SK-N-SH treated with all-trans-retinoic acid at 6 μM for 48 hours (cell line): Measurements from ENCODE around the gene NGEF.

Source experiments
- ATAC-seq: fragments of 200-7000 bp; cut with Tn5 transposase; 3 replicates; pipeline ENCODE4 v1.9.1; 2020; ENCODE audit warnings: mild to moderate bottlenecking, moderate library complexity
- ARNTL ChIP-seq: fragments of 450-650 bp; formaldehyde crosslinking; IDR thresholded peaks from 2 replicates; pipeline ENCODE4 v1.5.0; 2020; ENCODE audit warnings: low read depth, mild to moderate bottlenecking, moderate library complexity, borderline replicate concordance
- CSDC2 ChIP-seq: fragments of 250-450 bp; sonication (Bioruptor Pico); IDR thresholded peaks from 2 replicates; pipeline ENCODE4 v1.5.0; 2020; ENCODE audit warnings: mild to moderate bottlenecking, moderate library complexity
- CSRNP3 ChIP-seq: fragments of 250-450 bp; sonication (Bioruptor Pico); IDR thresholded peaks from 2 replicates; pipeline ENCODE4 v1.5.1; 2021; ENCODE audit warnings: mild to moderate bottlenecking, moderate library complexity
- ESRRG ChIP-seq: fragments of 250-450 bp; sonication (Bioruptor Pico); IDR thresholded peaks from 2 replicates; pipeline ENCODE4 v1.6.1; 2021; ENCODE audit warnings: mild to moderate bottlenecking
- GLIS3 ChIP-seq: fragments of 250-450 bp; sonication (Bioruptor Pico); IDR thresholded peaks from 2 replicates; pipeline ENCODE4 v1.5.0; 2020; ENCODE audit warnings: mild to moderate bottlenecking, moderate library complexity
- ISL1 ChIP-seq: fragments of 250-450 bp; sonication (Bioruptor Pico); IDR thresholded peaks from 2 replicates; pipeline ENCODE4 v2.1.2; 2022; ENCODE audit warnings: mild to moderate bottlenecking, moderate library complexity
- OSR1 ChIP-seq: fragments of 250-450 bp; sonication (Bioruptor Pico); IDR thresholded peaks from 2 replicates; pipeline ENCODE4 v1.8.0; 2022; ENCODE audit warnings: moderate library complexity, mild to moderate bottlenecking, inconsistent platforms
- PATZ1 ChIP-seq: fragments of 250-450 bp; sonication (Bioruptor Pico); IDR thresholded peaks from 2 replicates; pipeline ENCODE4 v1.8.0; 2020; ENCODE audit warnings: mild to moderate bottlenecking, moderate library complexity, borderline replicate concordance
- PPARA ChIP-seq: fragments of 250-450 bp; sonication (Bioruptor Pico); IDR thresholded peaks from 2 replicates; pipeline ENCODE4 v1.5.0; 2020; ENCODE audit warnings: mild to moderate bottlenecking, borderline replicate concordance
- RARB ChIP-seq: fragments of 250-450 bp; sonication (Bioruptor Pico); IDR thresholded peaks from 2 replicates; pipeline ENCODE4 v1.8.0; 2021; ENCODE audit warnings: mild to moderate bottlenecking, moderate library complexity
- SNAI2 ChIP-seq: fragments of 250-450 bp; sonication (Bioruptor Pico); IDR thresholded peaks from 2 replicates; pipeline ENCODE4 v1.5.0; 2020; ENCODE audit warnings: mild to moderate bottlenecking, moderate library complexity
- TCF4 ChIP-seq: fragments of 250-450 bp; sonication (Bioruptor Pico); IDR thresholded peaks from 2 replicates; pipeline ENCODE4 v1.8.0; 2021; ENCODE audit warnings: mild to moderate bottlenecking, moderate library complexity, borderline replicate concordance
- TOX ChIP-seq: fragments of 250-450 bp; sonication (Bioruptor Pico); IDR thresholded peaks from 2 replicates; pipeline ENCODE4 v1.8.0; 2021; ENCODE audit warnings: mild to moderate bottlenecking, moderate library complexity, borderline replicate concordance
- ZC3H10 ChIP-seq: fragments of 250-450 bp; sonication (Bioruptor Pico); IDR thresholded peaks from 2 replicates; pipeline ENCODE4 v1.5.1; 2021; ENCODE audit warnings: mild to moderate bottlenecking, moderate library complexity
- ZFP3 ChIP-seq: fragments of 250-450 bp; sonication (Bioruptor Pico); IDR thresholded peaks from 2 replicates; pipeline ENCODE4 v1.5.0; 2020; ENCODE audit warnings: mild to moderate bottlenecking, moderate library complexity
- ZFP30 ChIP-seq: fragments of 450-650 bp; formaldehyde crosslinking; IDR thresholded peaks from 2 replicates; pipeline ENCODE4 v1.5.0; 2022; ENCODE audit warnings: mild to moderate bottlenecking, moderate library complexity
- ZNF565 ChIP-seq: fragments of 450-650 bp; formaldehyde crosslinking; conservative IDR thresholded peaks from 2 replicates; pipeline ENCODE4 v1.5.0; 2020; ENCODE audit warnings: low read depth, mild to moderate bottlenecking, moderate library complexity
- ZNF70 ChIP-seq: fragments of 450-650 bp; formaldehyde crosslinking; IDR thresholded peaks from 2 replicates; pipeline ENCODE4 v1.5.0; 2020; ENCODE audit warnings: mild to moderate bottlenecking, moderate library complexity
- ZNF8 ChIP-seq: fragments of 450-650 bp; formaldehyde crosslinking; IDR thresholded peaks from 2 replicates; pipeline ENCODE4 v1.5.0; 2020; ENCODE audit warnings: mild to moderate bottlenecking, moderate library complexity
- TF ChIP-seq, protein P1 (sequence below): fragments of 250-450 bp; sonication (Bioruptor Pico); IDR thresholded peaks from 2 replicates; pipeline ENCODE4 v1.5.0; 2020; ENCODE audit warnings: mild to moderate bottlenecking, moderate library complexity
- TF ChIP-seq, protein P2 (sequence below): fragments of 250-450 bp; sonication (Bioruptor Pico); IDR thresholded peaks from 2 replicates; pipeline ENCODE4 v1.5.1; 2020; ENCODE audit warnings: low read depth, mild to moderate bottlenecking, moderate library complexity
- TF ChIP-seq, protein P3 (sequence below): fragments of 250-450 bp; sonication (Bioruptor Pico); IDR thresholded peaks from 2 replicates; pipeline ENCODE4 v1.8.0; 2021; ENCODE audit warnings: low read depth, mild to moderate bottlenecking, moderate library complexity, borderline replicate concordance

The NGEF gene

DNA sequence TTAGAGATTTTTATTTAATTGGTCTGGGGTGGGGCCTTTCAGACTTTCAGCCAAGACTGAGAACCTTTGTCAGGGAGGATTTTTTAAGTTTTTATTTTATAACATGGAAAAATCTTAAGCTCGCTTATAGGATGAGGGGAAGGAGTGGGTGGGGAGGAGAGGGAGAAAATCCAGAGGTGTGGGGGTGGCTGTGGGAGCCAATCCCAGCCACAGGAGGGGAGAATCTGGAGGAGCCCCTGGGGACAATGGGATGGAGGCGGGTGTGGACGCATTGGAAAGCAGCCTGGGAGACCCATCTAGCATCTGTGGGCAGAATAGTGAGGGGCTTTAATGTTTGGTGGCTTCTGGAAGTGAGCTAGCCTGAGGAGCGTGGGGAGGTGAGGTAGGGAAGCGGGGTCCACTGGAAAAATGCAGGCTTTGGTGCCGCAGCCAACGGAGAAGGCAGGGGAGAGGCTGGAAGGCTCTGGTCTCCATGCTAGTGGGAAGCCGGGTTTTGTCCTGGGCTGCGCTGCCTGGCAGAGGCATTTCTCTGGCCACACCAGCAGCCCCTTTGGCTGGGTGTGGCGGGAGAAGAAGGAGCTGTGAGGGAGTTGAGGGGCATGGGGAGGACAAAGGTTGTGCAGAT lies 35.6 kb upstream of the NGEF start:
- TF ChIP-seq GLIS3 (CRISPR knock-in tag) (no peak), ZNF8 (CRISPR knock-in tag) (no peak), ZFP3 (CRISPR knock-in tag) (no peak), TCF4 (CRISPR knock-in tag) (no peak), PPARA (CRISPR knock-in tag) (no peak)
- TF ChIP-seq, protein P1, sequence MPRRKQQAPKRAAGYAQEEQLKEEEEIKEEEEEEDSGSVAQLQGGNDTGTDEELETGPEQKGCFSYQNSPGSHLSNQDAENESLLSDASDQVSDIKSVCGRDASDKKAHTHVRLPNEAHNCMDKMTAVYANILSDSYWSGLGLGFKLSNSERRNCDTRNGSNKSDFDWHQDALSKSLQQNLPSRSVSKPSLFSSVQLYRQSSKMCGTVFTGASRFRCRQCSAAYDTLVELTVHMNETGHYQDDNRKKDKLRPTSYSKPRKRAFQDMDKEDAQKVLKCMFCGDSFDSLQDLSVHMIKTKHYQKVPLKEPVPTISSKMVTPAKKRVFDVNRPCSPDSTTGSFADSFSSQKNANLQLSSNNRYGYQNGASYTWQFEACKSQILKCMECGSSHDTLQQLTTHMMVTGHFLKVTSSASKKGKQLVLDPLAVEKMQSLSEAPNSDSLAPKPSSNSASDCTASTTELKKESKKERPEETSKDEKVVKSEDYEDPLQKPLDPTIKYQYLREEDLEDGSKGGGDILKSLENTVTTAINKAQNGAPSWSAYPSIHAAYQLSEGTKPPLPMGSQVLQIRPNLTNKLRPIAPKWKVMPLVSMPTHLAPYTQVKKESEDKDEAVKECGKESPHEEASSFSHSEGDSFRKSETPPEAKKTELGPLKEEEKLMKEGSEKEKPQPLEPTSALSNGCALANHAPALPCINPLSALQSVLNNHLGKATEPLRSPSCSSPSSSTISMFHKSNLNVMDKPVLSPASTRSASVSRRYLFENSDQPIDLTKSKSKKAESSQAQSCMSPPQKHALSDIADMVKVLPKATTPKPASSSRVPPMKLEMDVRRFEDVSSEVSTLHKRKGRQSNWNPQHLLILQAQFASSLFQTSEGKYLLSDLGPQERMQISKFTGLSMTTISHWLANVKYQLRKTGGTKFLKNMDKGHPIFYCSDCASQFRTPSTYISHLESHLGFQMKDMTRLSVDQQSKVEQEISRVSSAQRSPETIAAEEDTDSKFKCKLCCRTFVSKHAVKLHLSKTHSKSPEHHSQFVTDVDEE (CRISPR knock-in tag): no peak
- no peak for ATAC-seq

- no peak for ATAC-seq
- TF ChIP-seq PATZ1 (no peak), ZNF70 (no peak), RARB (CRISPR knock-in tag) (no peak), ESRRG (CRISPR knock-in tag) (no peak), ISL1 (CRISPR knock-in tag) (no peak), PPARA (CRISPR knock-in tag) (no peak)
- TF ChIP-seq, protein P2, sequence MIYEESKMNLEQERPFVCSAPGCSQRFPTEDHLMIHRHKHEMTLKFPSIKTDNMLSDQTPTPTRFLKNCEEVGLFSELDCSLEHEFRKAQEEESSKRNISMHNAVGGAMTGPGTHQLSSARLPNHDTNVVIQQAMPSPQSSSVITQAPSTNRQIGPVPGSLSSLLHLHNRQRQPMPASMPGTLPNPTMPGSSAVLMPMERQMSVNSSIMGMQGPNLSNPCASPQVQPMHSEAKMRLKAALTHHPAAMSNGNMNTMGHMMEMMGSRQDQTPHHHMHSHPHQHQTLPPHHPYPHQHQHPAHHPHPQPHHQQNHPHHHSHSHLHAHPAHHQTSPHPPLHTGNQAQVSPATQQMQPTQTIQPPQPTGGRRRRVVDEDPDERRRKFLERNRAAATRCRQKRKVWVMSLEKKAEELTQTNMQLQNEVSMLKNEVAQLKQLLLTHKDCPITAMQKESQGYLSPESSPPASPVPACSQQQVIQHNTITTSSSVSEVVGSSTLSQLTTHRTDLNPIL: no peak
- TF ChIP-seq, all 23 proteins: peak for 0
These were observed 34.6 kb upstream of the NGEF start for GRCh38 chr2:233047667-233048066.

DNA sequence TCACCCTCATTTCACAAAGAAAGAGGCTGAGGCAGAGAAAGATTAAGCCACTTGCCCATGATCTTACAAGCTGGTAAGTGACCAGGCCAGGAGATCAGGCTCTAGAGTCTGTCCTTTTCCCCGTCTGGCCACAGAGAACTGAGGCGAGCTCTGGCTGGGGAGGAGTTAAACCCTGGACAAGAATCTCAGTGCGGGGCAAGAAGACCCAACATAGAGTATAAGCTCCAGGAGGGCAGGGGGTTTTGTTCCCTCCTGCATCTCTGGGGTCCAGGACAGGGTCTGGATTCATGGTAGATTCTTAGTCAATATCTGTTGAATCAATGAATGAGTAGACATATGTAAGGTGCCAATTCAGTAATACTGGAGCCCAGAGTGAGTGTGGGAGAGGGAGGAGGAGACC lies 34.1 kb upstream of the NGEF start:
- TF ChIP-seq SNAI2 (CRISPR knock-in tag): no peak
- TF ChIP-seq OSR1: no peak
- no peak for TF ChIP-seq ZC3H10 (CRISPR knock-in tag)
- ATAC-seq: no peak

GRCh38 chr2:233044974-233045605 lies 32.0 kb upstream of the NGEF start:
- no peak for TF ChIP-seq TCF4 (CRISPR knock-in tag)
- no peak for TF ChIP-seq CSDC2
- TF ChIP-seq GLIS3 (CRISPR knock-in tag): no peak
- no peak for TF ChIP-seq SNAI2 (CRISPR knock-in tag)
- TF ChIP-seq PPARA (CRISPR knock-in tag): no peak
- TF ChIP-seq, protein P1 (CRISPR knock-in tag): no peak
- TF ChIP-seq ZNF8 (CRISPR knock-in tag): no peak
- TF ChIP-seq OSR1: no peak
- no peak for TF ChIP-seq ARNTL
- no peak for ATAC-seq

DNA sequence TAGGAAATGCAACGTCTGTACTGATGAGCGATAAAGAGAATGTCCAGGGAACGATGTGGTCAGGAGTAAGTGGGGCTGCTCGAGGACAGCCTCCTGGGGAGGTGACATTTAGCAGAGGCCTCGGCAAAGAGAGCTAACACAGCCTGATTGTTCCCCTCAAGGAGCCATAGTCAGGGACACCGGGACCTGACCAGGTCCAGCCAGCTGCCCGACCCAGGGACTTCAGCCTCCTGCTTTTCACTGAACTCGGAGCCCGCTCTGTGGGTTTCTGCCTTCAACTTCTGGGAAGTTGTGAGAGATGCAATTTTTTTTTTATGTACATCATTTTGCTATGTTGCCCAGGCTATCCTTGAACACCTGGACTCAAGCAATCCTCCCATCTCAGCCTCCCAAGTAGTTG lies 29.5 kb upstream of the NGEF start:
- ATAC-seq: no peak
- TF ChIP-seq ESRRG (CRISPR knock-in tag) (no peak), ZFP30 (CRISPR knock-in tag) (no peak), ARNTL (no peak), TCF4 (CRISPR knock-in tag) (no peak), ZNF70 (no peak), CSRNP3 (no peak), TOX (CRISPR knock-in tag) (no peak), ZNF8 (CRISPR knock-in tag) (no peak), GLIS3 (CRISPR knock-in tag) (no peak), OSR1 (no peak), ZNF565 (no peak)
- TF ChIP-seq, protein P3, sequence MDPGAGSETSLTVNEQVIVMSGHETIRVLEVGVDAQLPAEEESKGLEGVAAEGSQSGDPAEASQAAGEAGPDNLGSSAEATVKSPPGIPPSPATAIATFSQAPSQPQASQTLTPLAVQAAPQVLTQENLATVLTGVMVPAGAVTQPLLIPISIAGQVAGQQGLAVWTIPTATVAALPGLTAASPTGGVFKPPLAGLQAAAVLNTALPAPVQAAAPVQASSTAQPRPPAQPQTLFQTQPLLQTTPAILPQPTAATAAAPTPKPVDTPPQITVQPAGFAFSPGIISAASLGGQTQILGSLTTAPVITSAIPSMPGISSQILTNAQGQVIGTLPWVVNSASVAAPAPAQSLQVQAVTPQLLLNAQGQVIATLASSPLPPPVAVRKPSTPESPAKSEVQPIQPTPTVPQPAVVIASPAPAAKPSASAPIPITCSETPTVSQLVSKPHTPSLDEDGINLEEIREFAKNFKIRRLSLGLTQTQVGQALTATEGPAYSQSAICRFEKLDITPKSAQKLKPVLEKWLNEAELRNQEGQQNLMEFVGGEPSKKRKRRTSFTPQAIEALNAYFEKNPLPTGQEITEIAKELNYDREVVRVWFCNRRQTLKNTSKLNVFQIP: no peak
- TF ChIP-seq, all 23 proteins: peak for 0
